ENCODE results near the gene PDIA5.

- TF ChIP-seq EZH2phosphoT487 (IDR thresholded peaks at IDR 0.05; ENCODE audit: borderline replicate concordance, low read depth, low read length) (no peak), CTCF (conservative IDR thresholded peaks at IDR 0.05; ENCODE audit: low read length) (no peak)
Observed at GRCh38 chr3:123129532-123129931, 62.7 kb downstream of the PDIA5 start.
